GM21737 (cell line): ENCODE measurements around the gene LRRC43.

Experiments used
- ATAC-seq: cut with Tn5 transposase; IDR thresholded peaks from one replicate; pipeline ENCODE4 v1.9.1; 2021; ENCODE audit warnings: mild to moderate bottlenecking, moderate library complexity; ENCODE audit not compliant: unreplicated experiment

Gene LRRC43

GRCh38 chr12:122215771-122216170 lies 32.8 kb downstream of the LRRC43 start:
- no peak for ATAC-seq

- ATAC-seq, result no peak
Observed at GRCh38 chr12:122216445-122216844, 33.5 kb downstream of the LRRC43 start.

- peak; percentile 90 for ATAC-seq
Observed at GRCh38 chr12:122225683-122226365, 42.9 kb downstream of the LRRC43 start, which contains the start of gene DIABLO. Gene DIABLO (minus strand): TSS chr12:122226052. CDS start chr12:122226014, 38 bp downstream.

- ATAC-seq, result no peak
Observed at GRCh38 chr12:122226366-122227125, 43.6 kb downstream of the LRRC43 start.

- no peak for ATAC-seq
Observed at GRCh38 chr12:122227341-122227740, 44.4 kb downstream of the LRRC43 start.

GRCh38 chr12:122228092-122228491 lies 45.2 kb downstream of the LRRC43 start:
- ATAC-seq, result no peak

GRCh38 chr12:122230798-122231197 lies 47.9 kb downstream of the LRRC43 start:
- ATAC-seq, result no peak

GRCh38 chr12:122232691-122233090 lies 49.8 kb downstream of the LRRC43 start:
- ATAC-seq, result no peak

GRCh38 chr12:122235741-122236140 lies 52.8 kb downstream of the LRRC43 start:
- no peak for ATAC-seq

GRCh38 chr12:122238861-122239260 lies 55.9 kb downstream of the LRRC43 start:
- no peak for ATAC-seq

GRCh38 chr12:122243965-122244364 lies 61.0 kb downstream of the LRRC43 start:
- ATAC-seq, result no peak

GRCh38 chr12:122244565-122245371 lies 61.8 kb downstream of the LRRC43 start:
- ATAC-seq, result no peak

- no peak for ATAC-seq
Observed at GRCh38 chr12:122245553-122245952, 62.6 kb downstream of the LRRC43 start.

GRCh38 chr12:122250047-122250446 lies 67.1 kb downstream of the LRRC43 start:
- ATAC-seq, result no peak

- no peak for ATAC-seq
Observed at GRCh38 chr12:122250536-122250935, 67.6 kb downstream of the LRRC43 start.
